Activated B cell treated with CpG ODN at 0.5 μM for 24 hours (primary cell): Measurements from ENCODE around the gene SAP30. TPM values are rescaled to one million over a fixed set of nuclear protein-coding genes. Genes with fewer than 3 reads are reported as not detected.

Experiments
- ATAC-seq: fragments of 200-7000 bp; cut with Tn5 transposase; one replicate; pipeline ENCODE4 v1.10.0; 2021; ENCODE audit warnings: low read depth, mild to moderate bottlenecking, moderate library complexity
- CTCF ChIA-PET: fragments of 350-600 bp; sonication (Branson Sonifier 250); formaldehyde crosslinking; loops from one replicate; lab custom pipeline; 2021; ENCODE audit warnings: antibody characterized with exemption; lab: Charles Lee
- POLR2A ChIA-PET: fragments of 350-600 bp; sonication (Branson Sonifier 250); formaldehyde crosslinking; loops from one replicate; lab custom pipeline; 2021; ENCODE audit warnings: antibody characterized with exemption; lab: Charles Lee
- DNase-seq: peaks from one replicate; pipeline ENCODE4 v3.0.0; 2022
- H3K27ac Mint-ChIP-seq: one replicate; pipeline ENCODE4 v1.8.0; 2020; ENCODE audit warnings: mixed read lengths
- H3K27me3 Mint-ChIP-seq: one replicate; pipeline ENCODE4 v1.8.0; 2021; ENCODE audit warnings: mixed read lengths
- H3K36me3 Mint-ChIP-seq: one replicate; pipeline ENCODE4 v1.8.0; 2021; ENCODE audit warnings: low read depth, mixed read lengths
- H3K4me1 Mint-ChIP-seq: one replicate; pipeline ENCODE4 v1.8.0; 2021; ENCODE audit warnings: mixed read lengths
- H3K4me3 Mint-ChIP-seq: one replicate; pipeline ENCODE4 v1.8.0; 2020; ENCODE audit warnings: mild to moderate bottlenecking, mixed read lengths
- H3K9me3 Mint-ChIP-seq: one replicate; pipeline ENCODE4 v1.8.0; 2020; ENCODE audit warnings: mixed read lengths
- CTCF ChIP-seq: fragments of 200-600 bp; IDR thresholded peaks from one replicate; pipeline ENCODE4 v1.8.0; 2022; ENCODE audit warnings: antibody characterized with exemption, mild to moderate bottlenecking
- intact Hi-C: fragments of 100-400 bp; cut with micrococcal nuclease; formaldehyde crosslinking; loops from one replicate; pipeline ENCODE4 v1.15.1; 2024
- total RNA-seq: library from RNA; stranded (reverse); gene quantifications from 2 replicates; pipeline ENCODE4 v1.2.3, GENCODE V29; 2022

SAP30 gene
- total RNA-seq, 1 donor from 2014 or later = 2.1 TPM

GRCh38 chr4:173415092-173415491, 44.3 kb downstream of the SAP30 start:
- no peak overlapping the region for H3K27ac Mint-ChIP-seq
- POLR2A ChIA-PET = no interaction called here
- no peak for ATAC-seq
- H3K36me3 Mint-ChIP-seq = no peaks in the 10 kb centered on the region
- H3K4me1 Mint-ChIP-seq = peaks cover 3% of the 10 kb centered on the region
- H3K4me3 Mint-ChIP-seq = no peak overlapping the region
- TF ChIP-seq CTCF = no peak
- H3K27me3 Mint-ChIP-seq = no peaks in the 10 kb centered on the region
- CTCF ChIA-PET = interaction anchor here (2.6 to 11.4 kb wide), 2 partner anchors 96 to 402 kb away, joined by 15 to 139 read pairs; no protein-coding TSS in a partner anchor
- no peak for DNase-seq
- intact Hi-C loops = loop anchor here (5.0 kb wide), 1 partner anchor 742 kb away; no protein-coding TSS in a partner anchor
- no peaks in the 10 kb centered on the region for H3K9me3 Mint-ChIP-seq

- Mint-ChIP-seq H3K27me3 (no peaks in the 10 kb centered on the region), H3K4me3 (no peak overlapping the region), H3K4me1 (peaks cover 3% of the 10 kb centered on the region), H3K9me3 (no peaks in the 10 kb centered on the region), H3K27ac (no peak overlapping the region), H3K36me3 (no peaks in the 10 kb centered on the region)
- DNase-seq (no peak), ATAC-seq (no peak)
- TF ChIP-seq CTCF = no peak
- ChIA-PET POLR2A (no interaction called here), CTCF (interaction anchor here (0.6 to 11.4 kb wide), 4 partner anchors 33 to 403 kb away, joined by 3 to 139 read pairs (median 9); no protein-coding TSS in a partner anchor)
- intact Hi-C loops = loop anchor here (2.0 to 5.0 kb wide), 2 partner anchors 45 to 741 kb away; partner anchors contain the start of gene SAP30
Observed at GRCh38 chr4:173415885-173416653, 45.3 kb downstream of the SAP30 start.

- H3K4me1 Mint-ChIP-seq = peaks cover 3% of the 10 kb centered on the region
- POLR2A ChIA-PET = no interaction called here
- H3K9me3 Mint-ChIP-seq = no peaks in the 10 kb centered on the region
- H3K36me3 Mint-ChIP-seq = no peaks in the 10 kb centered on the region
- no peak for ATAC-seq
- H3K4me3 Mint-ChIP-seq = no peak overlapping the region
- CTCF ChIA-PET = interaction anchor here (0.6 to 11.4 kb wide), 9 partner anchors 24 to 412 kb away, joined by 3 to 139 read pairs (median 3); no protein-coding TSS in a partner anchor
- intact Hi-C loops = loop anchor here (1.0 to 5.0 kb wide), 7 partner anchors 47 to 739 kb away; partner anchors contain the start of genes HMGB2 and SAP30
- TF ChIP-seq CTCF = no peak
- DNase-seq = no peak
- no peaks in the 10 kb centered on the region for H3K27me3 Mint-ChIP-seq
- no peak overlapping the region for H3K27ac Mint-ChIP-seq
Observed at GRCh38 chr4:173417833-173418232, 47.1 kb downstream of the SAP30 start.

GRCh38 chr4:173418639-173419038, 47.9 kb downstream of the SAP30 start:
- intact Hi-C loops = loop anchor here (5.0 kb wide), 1 partner anchor 739 kb away; no protein-coding TSS in a partner anchor
- POLR2A ChIA-PET = no interaction called here
- no peak for DNase-seq
- Mint-ChIP-seq H3K27me3 (no peaks in the 10 kb centered on the region), H3K4me3 (no peak overlapping the region), H3K36me3 (no peaks in the 10 kb centered on the region), H3K4me1 (peaks cover 3% of the 10 kb centered on the region), H3K27ac (no peak overlapping the region), H3K9me3 (no peaks in the 10 kb centered on the region)
- CTCF ChIA-PET = interaction anchor here (0.7 to 11.4 kb wide), 8 partner anchors 23 to 413 kb away, joined by 3 to 139 read pairs (median 4); no protein-coding TSS in a partner anchor
- ATAC-seq = no peak
- no peak for TF ChIP-seq CTCF

GRCh38 chr4:173420324-173420752, 49.6 kb downstream of the SAP30 start:
- no peak overlapping the region for H3K4me3 Mint-ChIP-seq
- no peak overlapping the region for H3K27ac Mint-ChIP-seq
- DNase-seq (no peak), ATAC-seq (no peak)
- no peaks in the 10 kb centered on the region for H3K27me3 Mint-ChIP-seq
- intact Hi-C loops = loop anchor here (1.0 kb wide), 2 partner anchors 74 to 899 kb away; no protein-coding TSS in a partner anchor
- CTCF ChIA-PET = interaction anchor here (1.2 to 11.4 kb wide), 8 partner anchors 18 to 407 kb away, joined by 3 to 139 read pairs (median 5); no protein-coding TSS in a partner anchor
- peaks cover 3% of the 10 kb centered on the region for H3K4me1 Mint-ChIP-seq
- no peaks in the 10 kb centered on the region for H3K9me3 Mint-ChIP-seq
- no peak for TF ChIP-seq CTCF
- no peaks in the 10 kb centered on the region for H3K36me3 Mint-ChIP-seq
- POLR2A ChIA-PET = interaction anchor here (1.1 kb wide), 1 partner anchor 74 kb away, joined by 4 read pairs; no protein-coding TSS in a partner anchor
